Calu3 (cell line): Measurements from ENCODE around the gene PPIF. TPM values are rescaled to one million over a fixed set of nuclear protein-coding genes. Genes with fewer than 3 reads are reported as not detected.

ENCODE experiments used
- BruUV-seq: library from RNA; stranded (reverse); fragments of 400-500 nt; replicated peaks from 2 replicates; lab custom pipeline; 2021; lab: Mats Ljungman, UMichigan
- CTCF ChIA-PET: fragments of 300-600 bp; sonication (Branson Sonifier 250); formaldehyde crosslinking; loops from one replicate; lab custom pipeline; 2022; ENCODE audit warnings: antibody characterized with exemption; lab: Charles Lee
- DNase-seq: peaks from one replicate; pipeline ENCODE4 v3.0.0; 2022
- H3K27ac Mint-ChIP-seq: one replicate; pipeline ENCODE4 v1.8.0; 2022; ENCODE audit warnings: mixed read lengths; ENCODE audit not compliant: unreplicated experiment
- H3K27me3 Mint-ChIP-seq: one replicate; pipeline ENCODE4 v1.8.0; 2022; ENCODE audit warnings: mixed read lengths; ENCODE audit not compliant: unreplicated experiment
- H3K36me3 Mint-ChIP-seq: one replicate; pipeline ENCODE4 v1.8.0; 2022; ENCODE audit warnings: mild to moderate bottlenecking, moderate library complexity, mixed read lengths; ENCODE audit not compliant: insufficient read depth, unreplicated experiment
- H3K4me1 Mint-ChIP-seq: one replicate; pipeline ENCODE4 v1.8.0; 2022; ENCODE audit warnings: mild to moderate bottlenecking, low read depth, mixed read lengths; ENCODE audit not compliant: unreplicated experiment
- H3K4me3 Mint-ChIP-seq: one replicate; pipeline ENCODE4 v1.8.0; 2022; ENCODE audit warnings: mild to moderate bottlenecking, low read depth, moderate library complexity, mixed read lengths; ENCODE audit not compliant: unreplicated experiment
- H3K9me3 Mint-ChIP-seq: one replicate; pipeline ENCODE4 v1.8.0; 2022; ENCODE audit warnings: low read depth, mixed read lengths; ENCODE audit not compliant: unreplicated experiment
- CTCF ChIP-seq: fragments of 200-600 bp; IDR thresholded peaks from one replicate; pipeline ENCODE4 v1.8.0; 2022; ENCODE audit warnings: antibody characterized with exemption; ENCODE audit not compliant: unreplicated experiment
- intact Hi-C: fragments of 100-400 bp; cut with micrococcal nuclease; formaldehyde crosslinking; loops from one replicate; pipeline ENCODE4 v1.10.0; 2022; ENCODE audit not compliant: unreplicated experiment
- total RNA-seq: library from RNA; stranded (reverse); gene quantifications from 2 replicates; pipeline ENCODE4 v1.2.3, GENCODE V29; 2022

Gene PPIF
- total RNA-seq, 1 experiment from 2014 or later = 77.2 TPM

DNA sequence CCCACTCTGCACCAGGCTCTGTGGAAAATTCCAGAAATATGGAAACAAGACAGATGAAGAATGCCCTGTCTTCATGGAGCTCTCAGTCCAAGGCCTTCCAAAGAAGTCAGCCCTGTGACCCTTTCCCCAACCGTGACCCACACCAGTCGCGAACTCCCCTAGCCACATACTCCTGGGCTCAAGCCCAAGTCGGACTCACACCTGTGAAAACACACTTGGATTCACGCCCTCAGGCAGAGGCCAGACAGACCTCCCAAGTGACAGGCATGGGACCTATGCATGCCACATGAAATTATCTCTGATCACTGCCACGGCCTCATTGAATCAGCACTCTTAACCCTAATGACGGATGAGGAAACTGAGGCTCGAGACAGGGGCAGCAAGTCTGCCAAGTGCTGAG lies 55.7 kb downstream of the PPIF start:
- TF ChIP-seq CTCF = no peak
- Mint-ChIP-seq H3K4me1 (peaks cover 15% of the 10 kb centered on the region), H3K4me3 (no peak overlapping the region), H3K27me3 (peaks cover 30% of the 10 kb centered on the region), H3K36me3 (no peaks in the 10 kb centered on the region), H3K27ac (no peak overlapping the region), H3K9me3 (no peaks in the 10 kb centered on the region)
- CTCF ChIA-PET = interaction anchor here (0.6 kb wide), 1 partner anchor 429 kb away, joined by 3 read pairs; no protein-coding TSS in a partner anchor
- no peak for DNase-seq
- intact Hi-C loops = loop anchor here (5.0 kb wide), 1 partner anchor 64 kb away; no protein-coding TSS in a partner anchor
- BruUV-seq = no TSS peak

DNA sequence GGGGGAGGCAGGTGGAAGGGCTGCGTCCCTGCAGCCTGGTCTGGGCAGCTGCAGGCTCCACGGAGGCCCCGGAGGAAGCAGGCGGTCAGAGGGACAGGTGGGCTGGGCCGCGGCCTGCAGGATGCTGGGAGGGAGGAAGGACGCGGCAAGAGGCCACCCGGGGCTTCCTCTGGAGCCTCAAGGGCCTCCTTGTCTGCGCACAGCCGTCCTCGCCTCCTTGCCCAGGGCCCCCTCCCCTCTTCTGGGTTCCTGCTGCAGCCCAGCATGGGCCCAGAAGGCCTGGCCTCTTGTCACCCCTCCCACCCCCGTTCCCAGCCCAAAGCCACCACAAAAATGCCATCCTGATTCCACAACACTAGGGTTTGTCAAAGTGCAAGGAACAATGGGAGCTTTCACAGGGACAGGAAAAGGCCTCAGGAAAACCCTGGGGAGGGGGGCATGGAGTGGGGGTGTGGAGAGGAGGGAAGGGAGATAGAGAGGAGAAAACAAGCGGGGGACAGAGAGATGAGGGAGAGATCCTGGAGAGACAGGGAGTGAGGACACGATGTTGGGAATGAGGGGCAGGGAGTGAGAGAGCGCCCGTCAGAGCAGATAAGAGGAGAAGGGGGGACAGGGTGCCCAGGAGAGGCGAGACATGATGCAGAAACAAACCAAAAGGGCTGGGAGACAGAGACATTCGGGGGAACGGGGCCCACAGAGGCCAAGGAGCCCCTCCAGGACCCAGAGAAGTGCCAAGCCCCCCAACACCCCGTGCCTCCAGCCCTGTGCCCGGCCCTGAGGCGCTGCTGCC lies 56.4 kb downstream of the PPIF start:
- CTCF ChIA-PET = interaction anchor here (0.6 kb wide), 1 partner anchor 430 kb away, joined by 3 read pairs; no protein-coding TSS in a partner anchor
- intact Hi-C loops = loop anchor here (5.0 kb wide), 1 partner anchor 64 kb away; no protein-coding TSS in a partner anchor
- DNase-seq = no peak

GRCh38 chr10:79404231-79404609 lies 57.0 kb downstream of the PPIF start:
- no peak for DNase-seq
- Mint-ChIP-seq H3K27ac (no peak overlapping the region), H3K4me1 (peaks cover 15% of the 10 kb centered on the region), H3K27me3 (peaks cover 26% of the 10 kb centered on the region), H3K4me3 (no peak overlapping the region), H3K9me3 (no peaks in the 10 kb centered on the region), H3K36me3 (no peaks in the 10 kb centered on the region)
- CTCF ChIA-PET = no interaction called here
- no peak for TF ChIP-seq CTCF
- BruUV-seq = no TSS peak
- intact Hi-C loops = loop anchor here (5.0 kb wide), 1 partner anchor 63 kb away; no protein-coding TSS in a partner anchor

More for the DNA sequence above, 56.4 kb downstream of the PPIF start:
- Mint-ChIP-seq H3K27ac (no peak overlapping the region), H3K4me3 (no peak overlapping the region), H3K9me3 (no peaks in the 10 kb centered on the region), H3K4me1 (peaks cover 15% of the 10 kb centered on the region), H3K36me3 (no peaks in the 10 kb centered on the region), H3K27me3 (peaks cover 30% of the 10 kb centered on the region)
- no TSS peak for BruUV-seq
- no peak for TF ChIP-seq CTCF

DNA sequence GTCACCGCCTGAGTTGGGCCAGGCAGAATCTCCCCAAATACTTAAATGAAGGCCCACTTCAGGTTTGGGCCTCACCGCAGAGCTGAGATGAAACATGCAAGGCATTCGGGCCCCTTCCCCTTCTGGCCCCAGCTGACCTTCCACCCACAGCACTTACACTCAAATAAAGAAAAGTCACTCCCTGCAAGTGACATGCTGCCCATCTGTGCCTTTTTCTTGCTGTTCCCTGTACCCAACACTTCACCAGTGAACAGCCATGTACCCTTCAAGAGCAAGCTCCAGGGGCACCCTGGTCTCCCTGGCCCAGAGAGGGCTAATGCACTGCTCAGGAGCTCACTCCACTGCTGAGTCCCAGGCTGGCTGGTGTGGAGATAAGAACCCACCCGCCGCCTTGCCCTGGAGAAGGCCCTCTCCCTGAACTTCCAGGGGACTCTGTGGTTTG lies 57.4 kb downstream of the PPIF start:
- Mint-ChIP-seq H3K36me3 (no peaks in the 10 kb centered on the region), H3K9me3 (no peaks in the 10 kb centered on the region), H3K27ac (no peak overlapping the region), H3K4me3 (no peak overlapping the region), H3K27me3 (peaks cover 21% of the 10 kb centered on the region), H3K4me1 (peaks cover 15% of the 10 kb centered on the region)
- CTCF ChIA-PET = interaction anchor here (0.9 kb wide), 1 partner anchor 12 kb away, joined by 4 read pairs; no protein-coding TSS in a partner anchor
- no peak for TF ChIP-seq CTCF
- intact Hi-C loops = loop anchor here (5.0 kb wide), 1 partner anchor 63 kb away; no protein-coding TSS in a partner anchor
- no peak for DNase-seq
- BruUV-seq = no TSS peak

Other genes starting within 250 kb of the PPIF start
- gene ZCCHC24, start 98.2 kb downstream of the PPIF start, total RNA-seq = 0.98 and 1.4 TPM in 2 replicates
- gene EIF5AL1, start 165.1 kb downstream of the PPIF start, total RNA-seq = 0.19 and 0.20 TPM in 2 replicates
- 0.21 and 0.86 TPM in 2 replicates for gene SFTPA2, start 212.9 kb downstream of the PPIF start, total RNA-seq